ENCODE data around the gene GALNT10.

Gene GALNT10

GRCh38 chr5:154213592-154213991, 23.1 kb downstream of the GALNT10 start:
- Histone ChIP-seq H3K9me3 (ENCODE audit: control insufficient read depth, insufficient read depth, low read length) (no peaks in the 10 kb centered on the region), H3K4me3 (ENCODE audit: low read length) (no peak overlapping the region), H4K20me1 (ENCODE audit: control insufficient read depth, insufficient read depth, low read depth, low read length) (no peaks in the 10 kb centered on the region), H3K4me2 (ENCODE audit: low read length) (no peak overlapping the region), H3K9me2 (replicated peaks; ENCODE audit: control insufficient read depth, low read length) (no peaks in the 10 kb centered on the region), H3K79me2 (ENCODE audit: control insufficient read depth, low read length) (no peaks in the 10 kb centered on the region), H3K27me3 (ENCODE audit: control insufficient read depth, low read length) (no peaks in the 10 kb centered on the region), H3K27ac (ENCODE audit: low read depth, low read length) (no peak overlapping the region), H3F3A (ENCODE audit: control insufficient read depth, insufficient read depth) (no peaks in the 10 kb centered on the region), H3K4me1 (ENCODE audit: control insufficient read depth, low read length) (no peaks in the 10 kb centered on the region), H3K36me3 (ENCODE audit: control insufficient read depth, low read length) (no peaks in the 10 kb centered on the region)
- no peak for TF ChIP-seq EZH2phosphoT487 (IDR thresholded peaks at IDR 0.05; ENCODE audit: borderline replicate concordance, low read length)
- TF ChIP-seq CTCF (IDR thresholded peaks at IDR 0.05; ENCODE audit: low read depth, low read length, poor library complexity, severe bottlenecking) = no peak

GRCh38 chr5:154214371-154215106, 24.0 kb downstream of the GALNT10 start:
- TF ChIP-seq CTCF (IDR thresholded peaks at IDR 0.05; ENCODE audit: low read depth, low read length, poor library complexity, severe bottlenecking) (no peak), EZH2phosphoT487 (IDR thresholded peaks at IDR 0.05; ENCODE audit: borderline replicate concordance, low read length) (no peak)
- H3K4me1 ChIP-seq (ENCODE audit: control insufficient read depth, low read length) = no peaks in the 10 kb centered on the region
- no peaks in the 10 kb centered on the region for H3F3A ChIP-seq (ENCODE audit: control insufficient read depth, insufficient read depth)
- no peaks in the 10 kb centered on the region for H4K20me1 ChIP-seq (ENCODE audit: control insufficient read depth, insufficient read depth, low read depth, low read length)
- no peaks in the 10 kb centered on the region for H3K79me2 ChIP-seq (ENCODE audit: control insufficient read depth, low read length)
- no peak overlapping the region for H3K4me3 ChIP-seq (ENCODE audit: low read length)
- no peaks in the 10 kb centered on the region for H3K27me3 ChIP-seq (ENCODE audit: control insufficient read depth, low read length)
- no peaks in the 10 kb centered on the region for H3K9me3 ChIP-seq (ENCODE audit: control insufficient read depth, insufficient read depth, low read length)
- no peaks in the 10 kb centered on the region for H3K9me2 ChIP-seq (replicated peaks; ENCODE audit: control insufficient read depth, low read length)
- no peaks in the 10 kb centered on the region for H3K36me3 ChIP-seq (ENCODE audit: control insufficient read depth, low read length)
- H3K27ac ChIP-seq (ENCODE audit: low read depth, low read length) = no peak overlapping the region
- H3K4me2 ChIP-seq (ENCODE audit: low read length) = no peak overlapping the region

GRCh38 chr5:154215571-154216325, 25.2 kb downstream of the GALNT10 start:
- TF ChIP-seq CTCF (IDR thresholded peaks at IDR 0.05; ENCODE audit: low read depth, low read length, poor library complexity, severe bottlenecking) = no peak
- no peak for TF ChIP-seq EZH2phosphoT487 (IDR thresholded peaks at IDR 0.05; ENCODE audit: borderline replicate concordance, low read length)
- Histone ChIP-seq H3K27ac (ENCODE audit: low read depth, low read length) (no peak overlapping the region), H3K79me2 (ENCODE audit: control insufficient read depth, low read length) (no peaks in the 10 kb centered on the region)

More at GRCh38 chr5:154215571-154216325, 25.2 kb downstream of the GALNT10 start:
- Histone ChIP-seq H3K36me3 (ENCODE audit: control insufficient read depth, low read length) (no peaks in the 10 kb centered on the region), H3F3A (ENCODE audit: control insufficient read depth, insufficient read depth) (no peaks in the 10 kb centered on the region), H3K4me3 (ENCODE audit: low read length) (no peak overlapping the region), H3K9me2 (replicated peaks; ENCODE audit: control insufficient read depth, low read length) (no peaks in the 10 kb centered on the region), H3K4me2 (ENCODE audit: low read length) (no peak overlapping the region), H4K20me1 (ENCODE audit: control insufficient read depth, insufficient read depth, low read depth, low read length) (no peaks in the 10 kb centered on the region), H3K4me1 (ENCODE audit: control insufficient read depth, low read length) (no peaks in the 10 kb centered on the region), H3K9me3 (ENCODE audit: control insufficient read depth, insufficient read depth, low read length) (no peaks in the 10 kb centered on the region), H3K27me3 (ENCODE audit: control insufficient read depth, low read length) (no peaks in the 10 kb centered on the region)
